HG03095 (cell line): Measurements from ENCODE around the gene ELP4.
A peak's percentile ranks its signal among the peaks of the same experiment; 100 is the strongest.
"Not testable (repeated sequence)": the region's sequence is repeated elsewhere in the genome, so short reads cannot be mapped to it uniquely, and the experiment has no call there.

Experiments
- ATAC-seq: cut with Tn5 transposase; IDR thresholded peaks from one replicate; pipeline ENCODE4 v1.9.1; 2021; ENCODE audit warnings: moderate library complexity; ENCODE audit not compliant: unreplicated experiment

The ELP4 gene

DNA sequence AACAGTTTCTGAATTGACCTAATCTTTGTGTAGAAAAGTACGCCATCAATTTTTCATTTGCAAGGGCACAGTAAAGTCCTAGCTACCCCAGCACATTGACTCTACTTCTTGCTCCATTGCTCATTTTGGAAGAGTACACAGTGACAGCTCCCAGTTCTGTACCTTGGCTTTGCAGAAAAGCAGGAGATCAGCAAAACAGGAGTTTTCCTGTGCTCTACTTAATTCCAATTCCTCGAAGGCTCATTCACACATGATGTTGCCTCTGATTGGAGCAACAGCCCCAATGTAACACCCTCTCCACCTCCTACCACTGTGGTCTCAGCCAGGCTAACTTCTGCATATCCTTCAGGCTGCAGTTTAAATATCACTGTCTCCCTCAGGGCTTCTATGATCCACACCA lies 182.9 kb downstream of the ELP4 start:
- no peak for ATAC-seq

DNA sequence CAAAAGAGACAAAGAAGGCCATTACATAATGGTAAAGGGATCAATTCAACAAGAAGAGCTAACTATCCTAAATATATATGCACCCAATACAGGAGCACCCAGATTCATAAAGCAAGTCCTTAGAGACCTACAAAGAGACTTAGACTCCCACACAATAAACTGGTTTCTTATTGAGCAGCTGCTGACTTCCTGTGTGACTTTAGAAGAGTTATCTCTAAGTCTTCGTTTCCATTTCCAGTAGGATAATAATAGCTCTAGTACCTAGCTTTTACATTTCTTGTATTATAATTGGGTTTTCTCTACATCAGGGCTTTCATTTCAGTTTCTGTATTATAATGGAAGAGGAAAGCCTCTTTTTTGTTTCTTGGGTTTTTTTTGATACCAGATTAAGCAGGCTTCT lies 187.5 kb downstream of the ELP4 start:
- peak; percentile 98 for ATAC-seq

DNA sequence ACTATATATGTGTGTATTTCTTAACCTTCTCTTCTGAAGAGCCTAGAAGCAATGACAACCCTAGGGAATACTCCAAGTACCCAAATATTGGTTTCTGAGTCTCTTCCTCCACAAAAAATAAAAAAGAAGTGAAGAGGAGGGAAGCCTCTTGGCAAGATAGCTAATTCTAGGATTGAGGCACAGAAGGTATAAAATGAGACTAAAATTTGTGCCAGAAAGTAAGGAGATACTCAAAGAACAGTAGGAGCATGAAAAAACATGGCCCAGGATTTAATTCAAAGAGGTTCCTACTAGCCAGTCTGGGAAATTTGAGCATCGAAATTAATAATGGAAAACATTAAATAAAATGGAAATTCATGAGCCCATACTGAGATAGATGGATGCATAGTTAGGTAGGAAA lies 189.5 kb downstream of the ELP4 start:
- ATAC-seq, result no peak

DNA sequence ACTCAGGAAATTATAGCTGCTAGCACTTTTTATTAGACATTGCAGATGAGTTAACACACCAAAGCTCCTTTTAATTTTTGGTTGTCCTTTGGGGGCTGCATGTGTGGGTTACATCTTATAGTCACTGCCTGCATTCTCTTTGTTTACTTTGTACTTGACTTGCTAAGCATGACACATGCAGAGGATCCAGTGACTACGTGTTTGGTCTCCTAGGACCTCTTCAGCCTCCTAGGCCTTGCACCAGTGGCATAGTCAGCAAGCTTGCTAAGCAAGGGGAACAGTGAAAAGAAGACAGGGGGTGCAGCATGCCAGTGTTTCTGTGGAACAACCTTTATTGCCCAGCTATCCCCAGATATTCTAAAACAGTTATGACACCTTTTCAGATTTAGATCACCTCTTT lies 193.4 kb downstream of the ELP4 start:
- no peak for ATAC-seq

DNA sequence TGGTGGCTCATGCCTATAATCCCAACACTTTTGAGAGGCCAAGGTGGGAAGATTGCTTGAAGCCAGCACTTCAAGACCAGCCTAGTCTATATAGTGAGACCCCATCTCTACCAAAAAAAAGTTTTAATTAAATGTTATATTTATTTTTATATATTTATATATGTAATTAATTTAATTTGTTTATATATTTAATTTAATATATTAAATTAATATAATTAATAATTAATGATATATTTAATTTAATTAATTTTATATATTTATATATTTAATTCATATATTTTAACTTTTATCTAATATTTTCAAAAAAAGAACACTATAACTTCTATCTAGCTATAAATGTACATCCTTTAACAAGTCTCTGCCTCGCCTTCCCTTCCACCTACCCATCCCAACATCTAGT lies 196.8 kb downstream of the ELP4 start:
- no peak for ATAC-seq

DNA sequence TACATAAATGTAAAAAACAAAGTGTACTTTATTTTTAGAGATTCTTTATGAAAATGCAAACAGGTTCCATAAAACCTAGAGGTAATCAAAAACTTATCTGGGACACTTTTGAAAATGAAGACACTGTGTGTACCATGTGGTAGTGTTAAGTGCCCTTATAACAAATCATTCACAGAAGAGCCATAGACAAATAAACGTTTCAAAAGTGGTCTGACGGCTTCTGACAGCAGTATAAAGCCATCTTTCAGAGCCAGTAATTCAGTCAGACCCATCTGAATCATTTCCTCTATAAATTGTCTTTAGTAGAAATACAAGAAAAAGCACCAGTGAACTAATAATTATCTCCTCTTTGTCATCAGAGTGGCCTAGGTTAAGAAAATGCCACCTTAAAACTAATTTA lies 201.6 kb downstream of the ELP4 start:
- no peak for ATAC-seq

DNA sequence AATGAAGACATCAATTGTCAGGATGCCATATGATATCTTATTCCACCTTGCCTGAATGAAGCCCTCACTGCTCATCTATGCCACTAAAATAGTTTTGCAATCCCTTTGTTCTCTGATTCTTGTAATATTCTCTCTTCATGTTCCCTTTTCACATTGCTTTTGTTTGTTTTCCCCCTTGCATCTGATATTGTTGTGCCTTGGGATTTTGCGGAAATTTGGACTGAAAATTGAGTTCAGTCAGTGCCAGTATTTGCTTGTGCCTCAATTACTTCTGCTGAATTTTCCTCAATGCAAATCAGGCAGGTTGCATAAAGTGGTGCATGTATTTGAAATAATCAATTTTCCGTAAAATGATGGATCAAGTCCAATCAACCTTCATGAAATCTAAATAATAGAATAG lies 203.3 kb downstream of the ELP4 start:
- ATAC-seq, result no peak

DNA sequence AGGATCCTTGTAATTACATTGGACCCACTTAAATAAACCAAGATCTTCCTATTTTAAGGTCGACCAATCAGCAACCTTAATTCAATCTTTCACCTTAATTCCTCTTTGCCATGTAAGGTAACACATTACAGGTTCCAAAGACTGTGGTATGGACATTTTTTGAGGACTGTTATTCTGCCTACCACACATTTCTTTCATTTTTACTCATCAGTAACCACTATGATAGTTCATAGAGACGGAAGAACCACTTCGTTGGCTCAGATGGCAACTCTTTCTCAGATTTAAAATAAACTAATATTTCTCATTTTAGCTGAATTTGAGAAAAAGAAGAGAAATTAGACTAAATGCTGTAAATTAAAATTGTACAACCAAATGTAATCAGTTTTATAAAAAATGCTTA lies 205.3 kb downstream of the ELP4 start:
- no peak for ATAC-seq

DNA sequence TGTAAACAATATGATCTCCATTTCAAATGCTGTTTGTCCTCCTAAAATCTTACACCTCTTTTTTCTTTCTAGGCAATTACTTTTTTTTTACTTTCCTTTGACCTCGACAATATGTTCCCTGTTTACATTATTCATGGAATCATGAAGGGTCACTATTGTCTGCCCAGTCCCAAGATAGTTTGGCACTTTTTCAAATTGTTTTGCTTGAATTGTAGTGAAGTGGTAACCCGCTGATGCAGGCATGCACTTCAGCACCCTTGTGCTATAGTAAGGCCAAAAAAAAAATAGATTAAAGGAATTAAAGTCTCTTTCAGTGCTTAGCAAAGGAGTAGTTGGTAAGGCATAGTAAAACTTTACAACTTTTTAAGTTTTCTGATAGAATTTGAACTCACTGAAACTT lies 210.7 kb downstream of the ELP4 start:
- no peak for ATAC-seq

DNA sequence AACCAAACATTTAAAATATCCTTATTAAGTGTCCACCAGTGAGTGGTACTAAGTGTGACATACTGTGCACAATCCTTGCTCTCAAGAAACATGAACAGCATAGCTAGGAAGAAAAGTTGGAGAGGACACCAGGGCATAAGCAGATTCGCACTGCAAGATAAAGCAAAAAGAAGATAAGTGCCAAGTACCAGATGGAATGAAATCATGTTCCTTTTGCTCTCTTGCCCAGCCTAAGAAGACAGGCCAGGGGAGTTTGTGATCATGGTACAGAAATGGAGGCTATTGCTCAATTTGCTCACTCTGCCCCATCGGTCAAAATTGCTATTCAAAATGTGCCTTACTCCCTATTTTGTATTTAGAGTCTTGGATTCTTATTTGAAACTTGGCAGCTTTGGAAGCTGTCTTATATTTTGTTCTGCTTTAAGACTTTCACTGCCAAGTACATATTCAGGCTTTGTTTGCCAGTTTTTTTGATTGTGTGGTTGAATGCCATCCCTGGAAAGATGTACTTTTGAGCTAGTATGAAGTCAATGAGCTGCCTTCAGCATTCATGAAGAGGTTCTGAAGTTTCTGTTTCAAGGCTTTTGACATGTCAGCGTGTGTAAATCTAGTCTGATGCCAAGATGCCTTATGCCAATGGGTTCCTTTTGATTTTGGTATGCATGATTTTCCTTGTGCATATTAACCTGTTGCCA lies 211.3 kb downstream of the ELP4 start:
- no peak for ATAC-seq

DNA sequence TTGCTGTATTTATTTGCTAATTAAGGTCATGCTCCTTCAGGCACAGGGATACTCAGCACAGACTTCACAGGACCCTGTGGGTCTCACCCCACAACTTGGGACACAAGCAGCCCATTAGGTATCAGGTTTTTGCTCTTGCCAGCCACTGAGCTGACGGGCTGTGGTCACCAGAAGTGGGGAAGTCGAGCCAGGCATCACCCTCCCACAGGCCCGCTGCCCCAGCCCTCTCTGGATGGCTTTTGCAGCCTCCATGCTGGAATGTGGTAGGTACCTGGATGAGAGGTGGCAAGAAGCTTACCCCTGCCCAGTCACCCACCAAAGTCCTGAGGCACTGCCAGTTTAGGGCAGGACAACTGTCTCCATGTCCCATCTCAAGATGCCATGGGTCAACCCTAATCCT lies 213.2 kb downstream of the ELP4 start:
- no peak for ATAC-seq

DNA sequence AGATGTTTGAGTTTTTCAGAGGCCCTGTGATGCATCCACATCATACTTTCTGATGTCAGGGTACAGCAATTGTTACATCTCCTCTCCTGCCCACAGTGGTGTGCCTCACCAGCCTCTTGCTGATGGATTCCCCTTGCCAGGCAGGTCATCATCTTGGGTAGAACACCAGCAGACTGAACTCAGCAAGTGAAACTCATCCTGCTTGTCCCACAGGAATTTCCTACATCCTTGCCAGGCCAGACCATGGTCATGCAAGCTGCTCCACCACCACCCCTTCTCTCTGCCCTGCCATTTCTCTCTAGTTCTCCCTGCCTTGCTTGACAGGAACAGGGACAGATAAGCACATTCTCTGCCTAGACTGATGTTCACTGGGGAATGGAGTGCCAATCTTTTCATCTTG lies 215.6 kb downstream of the ELP4 start:
- no peak for ATAC-seq

DNA sequence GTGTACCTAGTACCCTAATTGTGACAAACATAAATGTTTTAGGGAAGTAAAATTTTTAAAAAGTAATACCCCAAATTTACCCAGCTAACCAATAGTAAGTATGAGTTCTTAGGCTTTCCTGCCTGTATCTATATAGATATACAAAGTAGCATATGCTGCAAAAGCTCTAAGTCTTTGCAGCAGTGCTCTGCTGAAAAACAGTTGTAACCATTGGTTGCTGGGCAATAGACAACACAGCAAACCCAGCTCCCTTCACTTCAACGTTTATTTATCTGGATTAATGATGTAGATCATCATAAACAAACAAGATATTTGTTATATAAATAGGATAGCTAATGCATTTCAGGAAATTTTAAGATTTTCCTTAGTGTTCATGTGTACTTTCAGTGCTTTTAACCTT lies 218.9 kb downstream of the ELP4 start:
- ATAC-seq, result no peak

DNA sequence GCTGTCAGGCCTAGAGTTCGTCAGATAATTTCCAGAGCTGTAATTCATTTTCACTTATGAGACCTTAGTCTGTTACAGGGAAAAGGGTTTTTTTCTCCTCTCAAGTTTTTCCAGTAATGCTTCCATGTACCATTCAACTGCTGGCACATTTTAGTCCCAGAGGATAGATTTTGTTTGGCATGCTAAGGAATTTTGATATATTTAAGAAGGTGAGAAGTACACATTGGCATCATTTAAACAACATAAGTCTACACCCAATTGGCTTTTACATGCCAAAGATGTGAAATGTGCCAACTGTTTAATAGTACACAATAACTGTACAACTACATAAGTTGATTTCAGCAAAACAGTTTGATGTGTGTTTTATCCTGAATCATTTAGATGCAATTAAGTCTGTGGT lies 230.6 kb downstream of the ELP4 start:
- ATAC-seq, result no peak

DNA sequence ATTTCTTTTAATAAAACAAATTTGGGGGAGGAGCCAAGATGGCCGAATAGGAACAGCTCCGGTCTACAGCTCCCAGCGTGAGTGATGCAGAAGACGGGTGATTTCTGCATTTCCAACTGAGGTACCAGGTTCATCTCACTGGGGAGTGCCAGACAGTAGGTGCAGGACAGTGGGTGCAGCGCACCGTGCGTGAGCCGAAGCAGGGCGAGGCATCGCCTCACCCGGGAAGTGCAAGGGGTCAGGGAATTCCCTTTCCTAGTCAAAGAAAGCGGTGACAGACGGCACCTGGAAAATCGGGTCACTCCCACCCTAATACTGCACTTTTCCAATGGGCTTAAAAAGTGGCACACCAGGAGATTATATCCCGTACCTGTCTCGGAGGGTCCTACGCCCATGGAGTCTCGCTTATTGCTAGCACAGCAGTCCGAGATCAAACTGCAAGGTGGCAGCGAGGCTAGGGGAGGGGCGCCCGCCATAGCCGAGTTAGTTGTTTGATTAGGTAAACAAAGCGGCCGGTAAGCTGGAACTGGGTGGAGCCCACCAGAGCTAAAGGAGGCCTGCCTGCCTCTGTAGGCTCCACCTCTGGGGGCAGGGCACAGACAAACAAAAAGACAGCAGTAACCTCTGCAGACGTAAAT lies 231.3 kb downstream of the ELP4 start:
- ATAC-seq, result not testable (repeated sequence)

DNA sequence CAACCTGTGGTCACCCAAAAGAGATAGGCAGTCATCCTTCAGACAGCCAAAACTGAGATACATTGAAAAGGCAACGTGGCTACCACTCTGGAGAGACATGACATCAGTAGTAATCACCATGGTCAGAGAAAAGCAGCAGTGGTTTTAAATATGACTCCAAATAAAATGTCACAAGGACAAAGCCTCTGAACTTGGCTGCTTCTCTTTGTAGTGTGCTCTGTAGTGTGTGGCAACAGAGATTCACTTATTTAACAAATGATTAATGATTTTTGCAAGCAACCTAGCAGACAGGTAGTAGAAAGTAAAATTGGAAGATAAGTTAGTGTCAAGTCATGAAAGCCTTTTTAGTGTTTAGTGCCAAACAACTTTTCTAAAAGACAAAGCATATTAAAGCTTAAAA lies 238.0 kb downstream of the ELP4 start:
- ATAC-seq, result no peak

DNA sequence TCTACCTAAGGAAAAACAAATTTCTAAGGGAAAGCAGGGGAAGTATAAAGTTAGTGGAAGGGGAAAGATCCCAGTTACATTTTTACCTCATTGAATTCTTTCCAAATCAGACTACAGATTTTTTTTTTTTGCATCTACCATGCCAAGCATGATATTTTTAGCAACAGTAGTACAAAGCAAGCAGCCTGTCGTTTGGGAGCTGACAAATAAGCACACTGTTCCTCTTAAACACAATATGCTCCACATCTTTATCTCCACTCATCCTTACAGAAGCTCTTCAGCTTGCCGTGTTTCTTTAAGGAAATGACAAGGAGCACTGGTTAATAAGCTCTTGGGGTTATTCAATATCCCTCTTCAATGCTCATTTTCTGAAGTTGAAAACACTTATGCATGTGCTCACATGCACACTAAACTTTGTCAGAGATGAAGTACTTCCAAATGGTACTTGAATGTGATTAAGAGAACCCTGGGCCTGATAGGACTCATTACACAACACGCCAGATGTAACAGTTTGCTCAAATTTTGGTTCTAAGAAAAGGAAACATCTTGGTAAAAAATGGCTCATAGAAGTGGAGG lies 247.8 kb downstream of the ELP4 start:
- no peak for ATAC-seq

DNA sequence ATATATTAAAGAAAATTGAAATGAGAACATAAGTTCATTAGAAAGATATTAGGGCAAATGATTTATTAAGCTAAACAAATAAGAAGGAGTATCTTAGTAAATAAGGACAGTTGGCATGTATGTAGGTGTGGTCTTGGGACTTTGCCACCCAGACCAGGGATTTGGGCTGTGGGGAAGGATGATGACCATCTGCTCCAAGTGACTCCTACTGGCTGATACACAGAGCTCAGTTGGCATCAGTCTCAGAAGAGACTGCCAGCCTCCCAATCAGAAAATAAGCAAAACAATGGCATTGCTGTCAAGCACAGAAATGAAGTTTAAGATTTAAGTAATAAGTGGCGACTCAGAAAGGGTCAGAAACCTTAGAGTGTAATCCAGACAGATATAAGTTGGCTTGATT lies 252.1 kb downstream of the ELP4 start:
- ATAC-seq, result no peak

DNA sequence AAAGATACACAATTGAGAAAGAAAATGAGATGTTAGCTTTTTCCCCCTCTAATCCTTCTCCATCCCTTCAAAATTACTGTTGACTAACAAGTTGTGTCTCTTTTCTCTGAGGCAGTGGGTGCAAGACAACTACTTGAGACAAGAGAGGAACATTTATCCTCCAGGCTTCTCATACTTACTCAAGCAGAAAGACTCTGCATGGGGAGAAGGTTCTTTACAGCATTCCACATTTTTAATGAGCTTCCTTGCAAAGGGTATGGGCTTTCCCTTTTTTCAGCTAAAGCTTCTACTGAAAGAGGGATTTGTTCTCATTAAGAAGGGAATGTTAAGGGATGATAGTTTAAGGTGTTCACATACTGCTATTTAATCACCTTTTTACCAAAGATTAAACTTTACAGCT lies 253.7 kb downstream of the ELP4 start:
- ATAC-seq, result no peak

DNA sequence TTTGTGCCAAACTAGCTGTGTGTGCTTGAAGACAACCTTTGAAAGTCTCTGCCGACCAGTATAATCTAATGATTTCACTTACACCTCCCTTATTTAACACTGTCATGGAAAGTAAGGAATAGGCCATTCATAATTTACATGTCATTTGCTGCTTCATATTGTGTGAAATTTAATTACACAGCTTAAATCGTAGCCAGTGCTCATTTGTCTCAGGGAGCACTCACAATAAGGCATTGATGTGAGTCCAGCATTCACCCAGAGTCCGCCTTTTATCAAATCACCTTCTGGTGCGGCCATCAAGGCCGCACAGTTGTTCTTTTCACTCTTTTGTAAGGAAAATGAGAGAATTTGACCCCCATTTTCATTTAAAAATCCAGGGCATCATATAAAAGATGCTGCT lies 254.7 kb downstream of the ELP4 start:
- no peak for ATAC-seq

DNA sequence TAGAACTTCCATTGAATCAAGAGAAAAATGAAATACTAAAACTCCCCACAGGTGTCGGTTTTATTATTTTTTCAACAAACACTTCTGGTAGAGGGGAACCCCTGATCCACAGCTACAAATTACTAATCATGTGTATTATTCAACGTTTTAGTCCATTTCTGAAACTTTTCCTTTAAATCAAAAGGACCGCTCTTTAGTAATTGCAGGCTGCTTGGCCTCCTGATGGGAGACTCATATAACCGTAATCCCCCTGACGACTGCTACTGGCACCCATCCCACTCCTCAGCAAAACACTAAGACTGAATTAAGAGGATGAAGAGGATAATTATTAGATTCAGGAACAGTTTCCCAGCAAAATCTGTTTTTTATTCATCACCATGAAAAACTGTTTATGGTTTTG lies 255.2 kb downstream of the ELP4 start:
- ATAC-seq, result no peak

DNA sequence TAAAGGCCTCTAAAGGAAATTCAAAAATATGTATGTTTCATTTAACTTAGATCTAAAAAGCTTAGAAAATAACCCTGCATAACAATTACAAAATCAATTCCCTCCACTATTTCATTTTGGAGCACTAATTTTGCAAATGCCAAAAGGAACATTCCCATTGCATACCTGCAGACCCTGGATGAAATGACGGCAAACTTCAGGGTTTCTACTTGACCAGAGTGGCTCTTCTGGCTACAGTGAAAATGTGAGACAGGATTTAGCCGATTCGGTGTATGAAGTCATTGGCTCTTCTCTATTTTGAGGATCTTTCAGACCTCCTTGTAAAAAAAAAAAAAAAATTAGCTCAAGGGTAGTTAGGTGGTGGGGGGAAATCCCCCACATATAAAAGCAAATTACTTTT lies 257.5 kb downstream of the ELP4 start:
- ATAC-seq, result no peak

DNA sequence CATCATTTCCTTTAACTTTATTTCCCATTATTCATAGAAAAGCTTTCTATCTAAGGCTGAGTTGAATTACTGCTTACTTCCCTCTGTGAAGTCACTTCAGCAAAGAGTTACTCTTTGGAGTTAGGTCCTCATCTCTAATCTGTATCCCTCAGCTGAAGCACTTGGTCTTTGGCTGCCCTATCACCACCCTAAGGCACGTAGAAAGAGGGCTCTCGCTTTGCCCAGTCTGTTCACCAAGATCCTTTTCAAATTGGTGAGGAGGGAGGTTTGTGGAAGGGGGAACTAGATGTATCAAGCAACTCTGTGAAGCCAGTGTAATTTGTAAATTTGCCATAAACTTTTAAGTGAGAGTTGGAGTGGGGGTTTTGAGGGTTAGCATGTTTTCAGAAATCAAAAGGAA lies 258.1 kb downstream of the ELP4 start:
- no peak for ATAC-seq
